ENCODE data around the gene TOR1A. TPM values are rescaled to one million over a fixed set of nuclear protein-coding genes. Genes with fewer than 3 reads are reported as not detected.

Gene TOR1A
- total RNA-seq, 6 experiments from 2014 or later, result 18.4 to 41.3 (median 23.0) TPM

DNA sequence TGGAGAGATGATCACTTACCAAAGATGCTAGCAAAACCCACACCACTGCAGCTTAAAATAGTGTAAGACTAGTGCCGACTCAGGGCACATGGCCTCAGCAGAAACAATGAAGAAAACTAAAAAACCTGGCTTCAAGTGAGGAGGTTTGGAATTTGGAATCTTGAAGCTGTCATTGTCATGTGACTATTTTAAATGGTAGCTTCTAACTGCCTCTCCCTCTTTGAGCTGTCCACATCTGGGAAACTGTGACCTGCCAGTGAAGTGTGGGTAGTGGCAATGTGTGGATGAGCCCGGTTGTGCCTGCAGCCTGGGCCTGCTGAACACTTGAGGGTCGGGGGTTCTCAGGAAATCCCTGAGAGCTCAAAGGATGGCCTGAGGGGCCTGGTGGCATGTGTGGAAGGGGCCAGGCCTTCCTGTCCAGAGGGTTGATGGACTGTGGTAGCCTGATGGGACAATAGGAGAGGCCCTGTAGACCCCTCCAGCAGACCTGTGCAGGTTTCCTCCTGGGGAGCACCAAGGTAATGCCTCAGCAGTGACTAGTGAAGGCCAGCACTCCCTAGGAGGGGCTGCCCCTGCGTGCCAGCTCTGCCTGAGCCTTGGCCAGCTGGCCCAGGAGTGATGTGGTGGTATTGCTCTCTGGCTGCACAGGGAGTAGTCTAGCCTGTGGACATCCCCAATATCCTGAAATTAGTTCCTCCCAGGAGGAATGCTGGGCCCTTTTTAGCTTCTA is 24.9 kb upstream of the TOR1A start:
- no peak overlapping the region for H3K27ac ChIP-seq
- peaks cover 0 to 18% (median 5%) of the 10 kb centered on the region in 4 donors for H3K36me3 ChIP-seq
- H3K4me1 ChIP-seq, result no peaks in the 10 kb centered on the region
- H3K4me3 ChIP-seq, result no peak overlapping the region
- no peaks in the 10 kb centered on the region for H3K9me3 ChIP-seq
- WGBS (ENCODE audit: insufficient coverage, low coverage, low lambda C conversion rate, missing lambda C conversion rate), result 93% methylated on average over 2 of the region's 4 CpGs
- no peak for DNase-seq
- H3K27me3 ChIP-seq, result no peaks in the 10 kb centered on the region
- ATAC-seq, result no peak
- intact Hi-C loops (cut with DNase I), result no loop called here
- TF ChIP-seq, protein P1, sequence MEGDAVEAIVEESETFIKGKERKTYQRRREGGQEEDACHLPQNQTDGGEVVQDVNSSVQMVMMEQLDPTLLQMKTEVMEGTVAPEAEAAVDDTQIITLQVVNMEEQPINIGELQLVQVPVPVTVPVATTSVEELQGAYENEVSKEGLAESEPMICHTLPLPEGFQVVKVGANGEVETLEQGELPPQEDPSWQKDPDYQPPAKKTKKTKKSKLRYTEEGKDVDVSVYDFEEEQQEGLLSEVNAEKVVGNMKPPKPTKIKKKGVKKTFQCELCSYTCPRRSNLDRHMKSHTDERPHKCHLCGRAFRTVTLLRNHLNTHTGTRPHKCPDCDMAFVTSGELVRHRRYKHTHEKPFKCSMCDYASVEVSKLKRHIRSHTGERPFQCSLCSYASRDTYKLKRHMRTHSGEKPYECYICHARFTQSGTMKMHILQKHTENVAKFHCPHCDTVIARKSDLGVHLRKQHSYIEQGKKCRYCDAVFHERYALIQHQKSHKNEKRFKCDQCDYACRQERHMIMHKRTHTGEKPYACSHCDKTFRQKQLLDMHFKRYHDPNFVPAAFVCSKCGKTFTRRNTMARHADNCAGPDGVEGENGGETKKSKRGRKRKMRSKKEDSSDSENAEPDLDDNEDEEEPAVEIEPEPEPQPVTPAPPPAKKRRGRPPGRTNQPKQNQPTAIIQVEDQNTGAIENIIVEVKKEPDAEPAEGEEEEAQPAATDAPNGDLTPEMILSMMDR (IDR thresholded peaks at IDR 0.05), result no peak
- no peak for TF ChIP-seq POLR2A (IDR thresholded peaks at IDR 0.05)

DNA sequence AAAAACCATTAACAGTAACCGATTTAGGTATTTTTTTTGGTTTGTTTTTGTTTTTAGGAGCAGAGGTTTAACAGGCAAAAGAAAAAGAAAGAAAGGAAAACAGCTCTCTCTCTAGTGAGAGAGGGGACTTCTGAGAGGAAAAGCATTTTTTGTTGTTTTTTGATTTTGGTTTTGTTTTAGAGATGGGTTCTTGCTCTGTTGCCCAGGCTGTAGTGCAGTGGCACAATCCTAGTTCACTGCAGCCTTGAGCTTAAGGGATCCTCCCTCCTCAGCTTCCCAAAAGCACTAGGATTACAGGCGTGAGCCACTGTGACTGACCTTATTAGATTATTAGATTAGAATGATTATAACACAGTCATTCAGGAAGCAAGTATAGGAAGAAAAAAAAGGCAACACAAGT is 21.4 kb upstream of the TOR1A start:
- Histone ChIP-seq H3K4me3 (no peak overlapping the region), H3K36me3 (no peaks in the 10 kb centered on the region), H3K4me1 (no peaks in the 10 kb centered on the region), H3K27ac (no peak overlapping the region), H3K27me3 (no peaks in the 10 kb centered on the region), H3K9me3 (no peaks in the 10 kb centered on the region)
- 65% methylated on average over 2 of the region's 2 CpGs for WGBS (ENCODE audit: insufficient coverage, low coverage, low lambda C conversion rate, missing lambda C conversion rate)
- no peak for DNase-seq
- TF ChIP-seq POLR2A (IDR thresholded peaks at IDR 0.05), result no peak
- TF ChIP-seq, protein P1 (IDR thresholded peaks at IDR 0.05), result no peak
- intact Hi-C loops (cut with DNase I), result no loop called here
- ATAC-seq, result no peak

DNA sequence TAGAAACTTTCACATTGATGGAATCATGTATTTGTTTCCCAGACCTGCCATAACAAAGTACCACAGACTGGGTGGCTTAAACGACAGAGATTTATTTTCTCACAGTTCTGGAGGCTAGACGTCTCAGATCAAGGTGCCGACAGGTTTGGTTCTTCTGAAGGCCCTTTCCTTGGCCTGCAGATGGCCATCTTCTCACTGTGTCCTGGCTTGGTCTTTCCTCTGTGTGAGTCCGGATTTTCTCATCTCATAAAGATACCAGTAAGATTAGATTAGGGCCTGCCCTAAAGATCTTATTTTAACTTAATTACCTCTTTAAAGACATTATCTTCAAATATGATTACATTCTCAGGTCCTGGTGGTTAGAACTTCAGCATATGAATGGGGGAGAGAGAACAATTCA is 17.1 kb upstream of the TOR1A start:
- Histone ChIP-seq H3K27me3 (no peaks in the 10 kb centered on the region), H3K27ac (no peak overlapping the region), H3K9me3 (no peaks in the 10 kb centered on the region), H3K4me3 (no peak overlapping the region), H3K36me3 (no peaks in the 10 kb centered on the region), H3K4me1 (peaks cover 0 to 7% (median 0%) of the 10 kb centered on the region in 4 donors)
- no peak for DNase-seq
- no peak for ATAC-seq
- WGBS (ENCODE audit: insufficient coverage, low coverage, low lambda C conversion rate, missing lambda C conversion rate), result 85% methylated on average over 4 of the region's 4 CpGs
- intact Hi-C loops (cut with DNase I), result no loop called here
- TF ChIP-seq, protein P1 (IDR thresholded peaks at IDR 0.05), result no peak
- TF ChIP-seq POLR2A (IDR thresholded peaks at IDR 0.05), result no peak

DNA sequence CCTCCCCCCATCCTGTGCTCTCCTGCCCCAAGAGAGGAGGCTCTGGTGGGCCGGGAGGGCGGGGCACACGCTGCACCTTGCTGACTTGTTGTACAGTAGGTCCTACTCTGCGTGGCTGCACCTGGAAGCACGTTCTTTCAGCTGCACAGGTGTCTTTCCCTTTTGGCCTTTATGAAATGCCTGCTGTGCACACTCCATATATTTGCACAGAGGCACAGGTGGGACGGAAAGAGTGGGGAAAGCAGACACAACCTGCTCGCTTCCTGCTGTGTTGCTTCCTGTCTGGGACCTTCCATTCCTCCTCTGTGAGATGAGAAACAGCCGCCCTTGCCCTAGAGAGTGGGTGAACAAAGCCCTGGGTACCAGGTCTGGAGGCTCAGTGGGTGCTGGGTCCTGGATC is 16.1 kb upstream of the TOR1A start:
- H3K27ac ChIP-seq, result no peak overlapping the region
- no peaks in the 10 kb centered on the region for H3K27me3 ChIP-seq
- H3K4me3 ChIP-seq, result no peak overlapping the region
- WGBS (ENCODE audit: insufficient coverage, low coverage, low lambda C conversion rate, missing lambda C conversion rate), result 80% methylated on average over 7 of the region's 8 CpGs
- ATAC-seq (no peak), DNase-seq (no peak)
- TF ChIP-seq POLR2A (IDR thresholded peaks at IDR 0.05), result no peak
- TF ChIP-seq, protein P1 (IDR thresholded peaks at IDR 0.05), result no peak
- intact Hi-C loops (cut with DNase I), result no loop called here
- no peaks in the 10 kb centered on the region for H3K9me3 ChIP-seq
- no peaks in the 10 kb centered on the region for H3K36me3 ChIP-seq
- peaks cover 0 to 10% (median 0%) of the 10 kb centered on the region in 4 donors for H3K4me1 ChIP-seq
